OCI-LY7 (cell line): ENCODE measurements around the gene INPP4A.

Experiments
- CTCF ChIP-seq: fragments of 200-600 bp; sonication (generic); conservative IDR thresholded peaks from 2 replicates; pipeline ENCODE4 v1.5.1; 2014; ENCODE audit warnings: mild to moderate bottlenecking, antibody characterized with exemption, low read length, moderate library complexity, mixed read lengths
- EZH2phosphoT487 ChIP-seq: fragments of 200-600 bp; sonication (generic); IDR thresholded peaks from 2 replicates; pipeline ENCODE4 v1.6.1; 2018; ENCODE audit warnings: low read depth, borderline replicate concordance, mild to moderate bottlenecking, mixed run types, antibody characterized with exemption, low read length, moderate library complexity, mixed read lengths

- TF ChIP-seq CTCF: no peak
- TF ChIP-seq EZH2phosphoT487: no peak
Observed at GRCh38 chr2:98454500-98455235, 10.0 kb downstream of the INPP4A start.
